ENCODE results near the gene GDF10. TPM values are rescaled to one million over a fixed set of nuclear protein-coding genes. Genes with fewer than 3 reads are reported as not detected.

GDF10 gene
- total RNA-seq, 1 experiment from 2014 or later, result 0.24 TPM

- TF ChIP-seq, protein P1, sequence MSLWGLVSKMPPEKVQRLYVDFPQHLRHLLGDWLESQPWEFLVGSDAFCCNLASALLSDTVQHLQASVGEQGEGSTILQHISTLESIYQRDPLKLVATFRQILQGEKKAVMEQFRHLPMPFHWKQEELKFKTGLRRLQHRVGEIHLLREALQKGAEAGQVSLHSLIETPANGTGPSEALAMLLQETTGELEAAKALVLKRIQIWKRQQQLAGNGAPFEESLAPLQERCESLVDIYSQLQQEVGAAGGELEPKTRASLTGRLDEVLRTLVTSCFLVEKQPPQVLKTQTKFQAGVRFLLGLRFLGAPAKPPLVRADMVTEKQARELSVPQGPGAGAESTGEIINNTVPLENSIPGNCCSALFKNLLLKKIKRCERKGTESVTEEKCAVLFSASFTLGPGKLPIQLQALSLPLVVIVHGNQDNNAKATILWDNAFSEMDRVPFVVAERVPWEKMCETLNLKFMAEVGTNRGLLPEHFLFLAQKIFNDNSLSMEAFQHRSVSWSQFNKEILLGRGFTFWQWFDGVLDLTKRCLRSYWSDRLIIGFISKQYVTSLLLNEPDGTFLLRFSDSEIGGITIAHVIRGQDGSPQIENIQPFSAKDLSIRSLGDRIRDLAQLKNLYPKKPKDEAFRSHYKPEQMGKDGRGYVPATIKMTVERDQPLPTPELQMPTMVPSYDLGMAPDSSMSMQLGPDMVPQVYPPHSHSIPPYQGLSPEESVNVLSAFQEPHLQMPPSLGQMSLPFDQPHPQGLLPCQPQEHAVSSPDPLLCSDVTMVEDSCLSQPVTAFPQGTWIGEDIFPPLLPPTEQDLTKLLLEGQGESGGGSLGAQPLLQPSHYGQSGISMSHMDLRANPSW (CRISPR knock-in tag; conservative IDR thresholded peaks at IDR 0.05; ENCODE audit: low read depth), result no peak
- TF ChIP-seq, protein P2, sequence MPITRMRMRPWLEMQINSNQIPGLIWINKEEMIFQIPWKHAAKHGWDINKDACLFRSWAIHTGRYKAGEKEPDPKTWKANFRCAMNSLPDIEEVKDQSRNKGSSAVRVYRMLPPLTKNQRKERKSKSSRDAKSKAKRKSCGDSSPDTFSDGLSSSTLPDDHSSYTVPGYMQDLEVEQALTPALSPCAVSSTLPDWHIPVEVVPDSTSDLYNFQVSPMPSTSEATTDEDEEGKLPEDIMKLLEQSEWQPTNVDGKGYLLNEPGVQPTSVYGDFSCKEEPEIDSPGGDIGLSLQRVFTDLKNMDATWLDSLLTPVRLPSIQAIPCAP (CRISPR knock-in tag; IDR thresholded peaks at IDR 0.05), result no peak
- TF ChIP-seq, protein P3, sequence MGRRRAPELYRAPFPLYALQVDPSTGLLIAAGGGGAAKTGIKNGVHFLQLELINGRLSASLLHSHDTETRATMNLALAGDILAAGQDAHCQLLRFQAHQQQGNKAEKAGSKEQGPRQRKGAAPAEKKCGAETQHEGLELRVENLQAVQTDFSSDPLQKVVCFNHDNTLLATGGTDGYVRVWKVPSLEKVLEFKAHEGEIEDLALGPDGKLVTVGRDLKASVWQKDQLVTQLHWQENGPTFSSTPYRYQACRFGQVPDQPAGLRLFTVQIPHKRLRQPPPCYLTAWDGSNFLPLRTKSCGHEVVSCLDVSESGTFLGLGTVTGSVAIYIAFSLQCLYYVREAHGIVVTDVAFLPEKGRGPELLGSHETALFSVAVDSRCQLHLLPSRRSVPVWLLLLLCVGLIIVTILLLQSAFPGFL (CRISPR knock-in tag; IDR thresholded peaks at IDR 0.05; ENCODE audit: borderline replicate concordance), result no peak
- TF ChIP-seq FOXK1 (CRISPR knock-in tag; IDR thresholded peaks at IDR 0.05), result no peak
- TF ChIP-seq IRF2 (CRISPR knock-in tag; IDR thresholded peaks at IDR 0.05; ENCODE audit: borderline replicate concordance, low read depth), result no peak
- TF ChIP-seq MYBL2 (CRISPR knock-in tag; IDR thresholded peaks at IDR 0.05), result no peak
- no peak for TF ChIP-seq JAZF1 (CRISPR knock-in tag; IDR thresholded peaks at IDR 0.05)
- no peak for TF ChIP-seq GTF2I (CRISPR knock-in tag; conservative IDR thresholded peaks at IDR 0.05)
- TF ChIP-seq, protein P4, sequence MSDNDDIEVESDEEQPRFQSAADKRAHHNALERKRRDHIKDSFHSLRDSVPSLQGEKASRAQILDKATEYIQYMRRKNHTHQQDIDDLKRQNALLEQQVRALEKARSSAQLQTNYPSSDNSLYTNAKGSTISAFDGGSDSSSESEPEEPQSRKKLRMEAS (CRISPR knock-in tag; IDR thresholded peaks at IDR 0.05), result no peak
Observed at GRCh38 chr10:47261121-47261520, 38.9 kb upstream of the GDF10 start (continued).

- POLR2A ChIA-PET, result no interaction called here
- H3K4me3 Mint-ChIP-seq, result no peak overlapping the region
- no peak for TF ChIP-seq ATF3 (CRISPR knock-in tag; conservative IDR thresholded peaks at IDR 0.05)
- TF ChIP-seq GABPB1 (CRISPR knock-in tag; IDR thresholded peaks at IDR 0.05), result no peak
- TF ChIP-seq SP1 (CRISPR knock-in tag; conservative IDR thresholded peaks at IDR 0.05), result no peak
- no peak for TF ChIP-seq FOXP1 (CRISPR knock-in tag; IDR thresholded peaks at IDR 0.05; ENCODE audit: borderline replicate concordance)
- H3K9me3 Mint-ChIP-seq, result peaks cover 25% of the 10 kb centered on the region
- H3K4me1 Mint-ChIP-seq, result peaks cover 3% of the 10 kb centered on the region; the same call in 1 of the 2 replicates
- DNase-seq (ENCODE audit: low spot score), result no peak
- CTCF ChIA-PET, result interaction anchor here (1.8 kb wide), 1 partner anchor 35 kb away, joined by 6 read pairs; no protein-coding TSS in a partner anchor
- no peak for ATAC-seq
- H3K27ac Mint-ChIP-seq, result no peak overlapping the region
- H3K36me3 Mint-ChIP-seq, result no peaks in the 10 kb centered on the region
- no peaks in the 10 kb centered on the region for H3K27me3 Mint-ChIP-seq (ENCODE audit: low read depth)
Observed at GRCh38 chr10:47261556-47261955, 38.4 kb upstream of the GDF10 start.

- DNase-seq (ENCODE audit: low spot score), result no peak
- POLR2A ChIA-PET, result no interaction called here
- no peaks in the 10 kb centered on the region for H3K27me3 Mint-ChIP-seq (ENCODE audit: low read depth)
Observed at GRCh38 chr10:47262606-47263533, 37.1 kb upstream of the GDF10 start.

More at GRCh38 chr10:47262606-47263533, 37.1 kb upstream of the GDF10 start:
- ATAC-seq, result no peak
- peaks cover 3% of the 10 kb centered on the region; the same call in 1 of the 2 replicates for H3K4me1 Mint-ChIP-seq
- H3K36me3 Mint-ChIP-seq, result no peaks in the 10 kb centered on the region
- TF ChIP-seq CBFB (CRISPR knock-in tag; IDR thresholded peaks at IDR 0.05; ENCODE audit: low read depth), result no peak
- no peak for TF ChIP-seq TP53 (CRISPR knock-in tag; IDR thresholded peaks at IDR 0.05)
- no peak overlapping the region for H3K27ac Mint-ChIP-seq
- CTCF ChIA-PET, result interaction anchor here (1.4 kb wide), 1 partner anchor 49 kb away, joined by 3 read pairs; no protein-coding TSS in a partner anchor
- no peak overlapping the region for H3K4me3 Mint-ChIP-seq
- H3K9me3 Mint-ChIP-seq, result peaks cover 15% of the 10 kb centered on the region

Measured in WTC11 (cell line).